ENCODE measurements around the gene DNMT3B.

DNA sequence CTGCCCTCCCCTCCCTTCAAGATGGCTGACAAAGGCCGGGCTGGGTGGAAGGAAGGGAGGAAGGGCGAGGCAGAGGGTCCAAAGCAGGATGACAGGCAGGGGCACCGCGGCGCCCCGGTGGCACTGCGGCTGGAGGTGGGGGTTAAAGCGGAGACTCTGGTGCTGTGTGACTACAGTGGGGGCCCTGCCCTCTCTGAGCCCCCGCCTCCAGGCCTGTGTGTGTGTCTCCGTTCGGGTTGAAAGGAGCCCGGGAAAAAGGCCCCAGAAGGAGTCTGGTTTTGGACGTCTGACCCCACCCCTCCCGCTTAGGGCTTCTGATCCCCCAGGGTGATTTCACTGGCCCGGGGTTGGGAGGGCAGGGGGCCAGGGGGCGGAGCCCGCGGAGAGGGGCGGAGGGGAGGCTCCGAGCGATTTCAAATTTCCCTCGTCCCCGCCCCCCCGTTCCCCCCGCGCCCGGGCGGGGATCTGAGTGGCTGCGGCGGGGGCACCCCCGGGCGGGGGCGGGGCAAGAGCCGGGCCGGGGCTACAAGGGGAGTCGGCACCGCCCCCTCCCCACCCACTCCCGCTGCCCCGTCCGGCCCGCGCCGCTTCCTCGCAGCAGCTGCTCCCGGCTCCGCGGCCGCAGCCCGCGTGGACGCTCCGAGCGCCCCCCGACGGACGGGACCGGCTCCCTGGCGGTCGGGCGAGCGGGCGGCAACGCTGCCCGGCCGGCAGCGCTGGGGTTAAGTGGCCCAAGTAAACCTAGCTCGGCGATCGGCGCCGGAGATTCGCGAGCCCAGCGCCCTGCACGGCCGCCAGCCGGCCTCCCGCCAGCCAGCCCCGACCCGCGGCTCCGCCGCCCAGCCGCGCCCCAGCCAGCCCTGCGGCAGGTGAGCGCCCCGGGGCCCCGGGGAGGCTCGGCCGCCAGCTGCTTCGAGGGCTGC is at the start of gene DNMT3B:
- TF ChIP-seq, protein P1, sequence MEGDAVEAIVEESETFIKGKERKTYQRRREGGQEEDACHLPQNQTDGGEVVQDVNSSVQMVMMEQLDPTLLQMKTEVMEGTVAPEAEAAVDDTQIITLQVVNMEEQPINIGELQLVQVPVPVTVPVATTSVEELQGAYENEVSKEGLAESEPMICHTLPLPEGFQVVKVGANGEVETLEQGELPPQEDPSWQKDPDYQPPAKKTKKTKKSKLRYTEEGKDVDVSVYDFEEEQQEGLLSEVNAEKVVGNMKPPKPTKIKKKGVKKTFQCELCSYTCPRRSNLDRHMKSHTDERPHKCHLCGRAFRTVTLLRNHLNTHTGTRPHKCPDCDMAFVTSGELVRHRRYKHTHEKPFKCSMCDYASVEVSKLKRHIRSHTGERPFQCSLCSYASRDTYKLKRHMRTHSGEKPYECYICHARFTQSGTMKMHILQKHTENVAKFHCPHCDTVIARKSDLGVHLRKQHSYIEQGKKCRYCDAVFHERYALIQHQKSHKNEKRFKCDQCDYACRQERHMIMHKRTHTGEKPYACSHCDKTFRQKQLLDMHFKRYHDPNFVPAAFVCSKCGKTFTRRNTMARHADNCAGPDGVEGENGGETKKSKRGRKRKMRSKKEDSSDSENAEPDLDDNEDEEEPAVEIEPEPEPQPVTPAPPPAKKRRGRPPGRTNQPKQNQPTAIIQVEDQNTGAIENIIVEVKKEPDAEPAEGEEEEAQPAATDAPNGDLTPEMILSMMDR (IDR thresholded peaks at IDR 0.05): peak in 1 of 2 donors; percentile 22
- TF ChIP-seq POLR2A (IDR thresholded peaks at IDR 0.05): no peak
- TF ChIP-seq POLR2AphosphoS5 (IDR thresholded peaks at IDR 0.05): no peak
- no peak for TF ChIP-seq EP300 (IDR thresholded peaks at IDR 0.05)
